HAP-1 (cell line): ENCODE results near the gene C1orf185.
"Not testable (repeated sequence)": the region's sequence is repeated elsewhere in the genome, so short reads cannot be mapped to it uniquely, and the experiment has no call there.

Experiments used
- DNase-seq, 2 experiments: peaks; one replicate each; pipeline ENCODE4 v3.0.0-alpha.2; 2016 to 2020; ENCODE audit warnings: low spot score in 2 of 2
- H3K27me3 ChIP-seq: fragments of 250-450 bp; sonication (Bioruptor Pico); 2 replicates; pipeline ENCODE4 v1.5.1; 2020; ENCODE audit warnings: low read depth, mild to moderate bottlenecking, moderate library complexity
- H3K36me3 ChIP-seq: fragments of 250-450 bp; sonication (Bioruptor Pico); replicated peaks from 2 replicates; pipeline ENCODE4 v1.5.1; 2020; ENCODE audit warnings: mild to moderate bottlenecking
- H3K4me1 ChIP-seq: fragments of 250-450 bp; sonication (Bioruptor Pico); 2 replicates; pipeline ENCODE4 v1.5.1; 2020; ENCODE audit warnings: mild to moderate bottlenecking
- H3K4me3 ChIP-seq: fragments of 250-450 bp; sonication (Bioruptor Pico); 2 replicates; pipeline ENCODE4 v1.5.1; 2020; ENCODE audit warnings: mild to moderate bottlenecking, moderate library complexity
- H3K9me3 ChIP-seq: fragments of 250-450 bp; sonication (Bioruptor Pico); 2 replicates; pipeline ENCODE4 v1.5.1; 2020; ENCODE audit warnings: mild to moderate bottlenecking, moderate library complexity
- in situ Hi-C: fragments of 300-500 bp; cut with MboI; formaldehyde crosslinking; loops from 3 replicates; pipeline ENCODE4 v1.14.3; 2020; ENCODE audit warnings: low sequenced_read_pairs, inconsistent platforms, mixed read lengths

Gene C1orf185

DNA sequence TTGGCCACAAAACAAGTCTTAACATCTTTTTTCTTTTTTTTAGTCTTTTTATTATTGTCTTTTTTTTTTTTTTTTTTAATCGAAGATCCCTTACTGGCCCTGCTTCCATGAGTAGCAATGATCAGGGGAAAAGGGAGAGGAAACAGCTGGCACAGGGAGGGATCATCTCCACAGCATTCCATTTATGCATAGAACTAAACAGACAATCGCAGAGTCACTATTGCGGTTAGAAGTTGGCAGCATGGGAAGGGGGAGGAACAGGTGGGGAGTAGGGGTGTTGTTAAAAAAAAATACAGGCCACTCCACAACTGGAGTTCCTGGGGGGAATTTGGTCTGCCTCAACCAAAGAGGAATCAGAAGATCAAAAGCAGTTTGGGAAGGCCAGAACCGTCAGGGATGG lies 55.4 kb downstream of the C1orf185 start:
- Histone ChIP-seq H3K36me3 (no peaks in the 10 kb centered on the region), H3K4me1 (no peaks in the 10 kb centered on the region), H3K27me3 (peaks cover 3% of the 10 kb centered on the region), H3K9me3 (peaks cover 3% of the 10 kb centered on the region; the same call in 1 of the 2 replicates), H3K4me3 (no peak overlapping the region)
- DNase-seq, result no peak
- in situ Hi-C loops, result loop anchor here (25.0 kb wide), 1 partner anchor 95 kb away; no protein-coding TSS in a partner anchor

- Histone ChIP-seq H3K4me3 (no peak overlapping the region), H3K27me3 (peaks cover 3% of the 10 kb centered on the region), H3K36me3 (no peaks in the 10 kb centered on the region), H3K4me1 (no peaks in the 10 kb centered on the region), H3K9me3 (peaks cover 3% of the 10 kb centered on the region; the same call in 1 of the 2 replicates)
- no peak for DNase-seq
- in situ Hi-C loops, result loop anchor here (25.0 kb wide), 1 partner anchor 96 kb away; no protein-coding TSS in a partner anchor
Measured at GRCh38 chr1:51158263-51158662, 56.2 kb downstream of the C1orf185 start.

- not testable (repeated sequence) for H3K9me3 ChIP-seq, H3K4me1 ChIP-seq, H3K4me3 ChIP-seq, H3K27me3 ChIP-seq, DNase-seq, H3K36me3 ChIP-seq
- in situ Hi-C loops, result loop anchor here (25.0 kb wide), 1 partner anchor 100 kb away; no protein-coding TSS in a partner anchor
Measured at GRCh38 chr1:51162560-51162959, 60.5 kb downstream of the C1orf185 start.

GRCh38 chr1:51165540-51165939 lies 63.5 kb downstream of the C1orf185 start:
- in situ Hi-C loops, result loop anchor here (25.0 kb wide), 1 partner anchor 103 kb away; no protein-coding TSS in a partner anchor
- Histone ChIP-seq H3K27me3 (peaks cover 3% of the 10 kb centered on the region), H3K4me1 (no peaks in the 10 kb centered on the region), H3K4me3 (no peak overlapping the region), H3K36me3 (no peaks in the 10 kb centered on the region), H3K9me3 (no peaks in the 10 kb centered on the region)
- no peak for DNase-seq

DNA sequence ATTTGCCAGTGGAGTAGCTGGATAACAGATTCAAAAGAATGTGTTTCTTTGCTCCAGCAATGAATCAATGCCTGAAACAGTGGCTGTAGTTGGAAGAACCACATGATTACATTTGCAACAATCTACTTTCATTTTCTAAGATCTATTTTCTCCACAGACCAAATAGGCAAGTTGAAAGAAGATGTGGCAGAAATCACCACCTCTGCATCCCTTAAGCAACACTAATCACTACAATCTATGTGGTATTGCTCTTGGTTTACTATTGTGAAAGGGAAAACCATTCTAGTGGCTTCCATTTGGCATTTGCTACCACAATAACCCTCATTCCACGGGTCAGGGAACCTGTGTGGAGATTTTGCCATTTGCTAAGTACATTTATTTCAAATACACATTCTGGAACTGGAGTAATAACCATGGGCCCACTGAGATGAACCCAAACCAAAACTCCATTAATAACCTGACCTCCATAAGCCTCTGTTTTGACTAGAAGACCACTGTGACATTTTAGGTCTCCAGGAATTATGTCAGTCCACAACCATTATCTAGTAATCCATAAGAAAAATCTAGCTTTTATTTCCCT lies 66.3 kb downstream of the C1orf185 start:
- no peak overlapping the region for H3K4me3 ChIP-seq
- no peaks in the 10 kb centered on the region for H3K9me3 ChIP-seq
- no peaks in the 10 kb centered on the region for H3K4me1 ChIP-seq
- no peaks in the 10 kb centered on the region for H3K36me3 ChIP-seq
- DNase-seq, result no peak
- in situ Hi-C loops, result loop anchor here (25.0 kb wide), 1 partner anchor 106 kb away; no protein-coding TSS in a partner anchor
- no peaks in the 10 kb centered on the region; the same call in 1 of the 2 replicates for H3K27me3 ChIP-seq

- Histone ChIP-seq H3K27me3 (no peaks in the 10 kb centered on the region; the same call in 1 of the 2 replicates), H3K4me1 (no peaks in the 10 kb centered on the region), H3K4me3 (no peak overlapping the region), H3K9me3 (no peaks in the 10 kb centered on the region), H3K36me3 (no peaks in the 10 kb centered on the region)
- in situ Hi-C loops, result loop anchor here (25.0 kb wide), 1 partner anchor 107 kb away; no protein-coding TSS in a partner anchor
- DNase-seq, result no peak
Measured at GRCh38 chr1:51168936-51169335, 66.9 kb downstream of the C1orf185 start.

DNA sequence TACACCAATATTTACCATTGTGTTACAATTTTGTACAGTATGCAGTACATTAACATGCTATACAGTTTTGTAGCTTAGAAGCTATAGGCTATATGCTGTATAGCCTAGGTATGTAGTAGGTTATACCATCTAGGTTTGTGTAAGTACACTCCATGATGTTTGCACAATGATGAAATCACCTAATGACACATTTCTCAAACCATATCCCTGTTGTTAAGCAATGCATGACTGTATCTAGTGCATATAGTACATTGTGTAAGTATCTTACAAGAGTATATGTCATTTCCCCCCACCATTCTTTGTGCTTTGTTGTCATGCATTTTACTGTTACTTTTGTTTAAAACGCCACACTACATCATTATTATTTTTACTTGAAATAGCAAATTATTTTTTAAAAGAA lies 68.3 kb downstream of the C1orf185 start:
- Histone ChIP-seq H3K36me3 (no peaks in the 10 kb centered on the region), H3K4me1 (no peaks in the 10 kb centered on the region), H3K9me3 (no peaks in the 10 kb centered on the region), H3K27me3 (peaks cover 3% of the 10 kb centered on the region), H3K4me3 (no peak overlapping the region)
- in situ Hi-C loops, result loop anchor here (25.0 kb wide), 1 partner anchor 108 kb away; no protein-coding TSS in a partner anchor
- no peak for DNase-seq

DNA sequence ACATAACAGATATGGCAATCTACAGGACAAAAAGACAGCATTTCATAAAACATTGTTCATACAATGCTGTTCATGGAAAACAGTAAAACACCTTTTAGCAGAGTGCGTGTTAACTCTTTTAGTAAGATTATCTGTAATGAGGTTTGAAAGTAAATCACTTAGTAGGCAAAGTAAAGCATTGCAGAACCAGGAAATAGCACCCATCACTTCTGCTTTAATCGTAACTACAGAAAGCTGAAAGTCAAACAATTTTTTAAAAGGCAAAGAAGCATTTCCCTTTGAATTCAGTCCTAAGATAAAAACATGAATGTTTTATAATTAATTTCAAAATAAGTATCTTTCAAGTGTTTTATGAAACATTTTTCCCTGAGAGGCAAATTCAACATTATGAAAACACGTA lies 70.8 kb downstream of the C1orf185 start:
- no peak overlapping the region for H3K4me3 ChIP-seq
- H3K4me1 ChIP-seq, result no peaks in the 10 kb centered on the region
- H3K27me3 ChIP-seq, result peaks cover 6% of the 10 kb centered on the region
- H3K9me3 ChIP-seq, result no peaks in the 10 kb centered on the region
- DNase-seq, result no peak
- in situ Hi-C loops, result loop anchor here (25.0 kb wide), 1 partner anchor 111 kb away; no protein-coding TSS in a partner anchor
- H3K36me3 ChIP-seq, result no peaks in the 10 kb centered on the region

DNA sequence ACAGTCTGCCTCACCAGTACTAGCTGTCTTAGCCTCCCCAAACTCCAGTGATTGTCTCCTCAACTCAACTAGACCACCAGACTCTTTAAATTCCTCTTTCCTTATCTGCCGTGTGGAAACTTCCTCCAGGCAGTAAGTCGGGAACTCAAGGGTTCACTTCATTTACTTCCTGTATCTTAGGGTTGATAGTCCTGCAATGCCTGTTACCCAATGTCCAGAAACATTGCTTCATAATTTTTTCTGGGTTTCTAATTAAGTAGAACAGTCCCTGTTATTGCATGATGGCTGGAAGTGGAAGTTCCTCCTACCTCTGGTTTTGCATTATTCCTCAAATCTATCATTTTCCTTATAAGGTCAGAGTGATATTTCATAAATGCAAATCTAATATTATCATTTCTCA lies 73.2 kb downstream of the C1orf185 start:
- Histone ChIP-seq H3K9me3 (no peaks in the 10 kb centered on the region), H3K4me1 (no peaks in the 10 kb centered on the region), H3K4me3 (no peak overlapping the region), H3K36me3 (no peaks in the 10 kb centered on the region), H3K27me3 (peaks cover 6% of the 10 kb centered on the region; the same call in 1 of the 2 replicates)
- in situ Hi-C loops, result loop anchor here (25.0 kb wide), 1 partner anchor 813 kb away; no protein-coding TSS in a partner anchor
- DNase-seq, result no peak

- H3K27me3 ChIP-seq, DNase-seq, H3K4me3 ChIP-seq, H3K36me3 ChIP-seq, H3K4me1 ChIP-seq, H3K9me3 ChIP-seq: not testable (repeated sequence)
- in situ Hi-C loops, result loop anchor here (25.0 kb wide), 1 partner anchor 816 kb away; no protein-coding TSS in a partner anchor
Measured at GRCh38 chr1:51177988-51178387, 76.0 kb downstream of the C1orf185 start.

- no peak for DNase-seq
- Histone ChIP-seq H3K36me3 (no peaks in the 10 kb centered on the region), H3K9me3 (no peaks in the 10 kb centered on the region), H3K4me3 (no peak overlapping the region), H3K27me3 (peaks cover 2% of the 10 kb centered on the region; the same call in 1 of the 2 replicates), H3K4me1 (no peaks in the 10 kb centered on the region; the same call in 1 of the 2 replicates)
- in situ Hi-C loops, result loop anchor here (25.0 kb wide), 1 partner anchor 826 kb away; no protein-coding TSS in a partner anchor
Measured at GRCh38 chr1:51188230-51188629, 86.2 kb downstream of the C1orf185 start.

- Histone ChIP-seq H3K36me3 (no peaks in the 10 kb centered on the region), H3K9me3 (no peaks in the 10 kb centered on the region), H3K27me3 (peaks cover 5% of the 10 kb centered on the region), H3K4me1 (no peaks in the 10 kb centered on the region; the same call in 1 of the 2 replicates), H3K4me3 (no peak overlapping the region)
- peak; percentile 68 to 71 for DNase-seq
- in situ Hi-C loops, result loop anchor here (10.0 to 25.0 kb wide), 4 partner anchors 105 to 827 kb away; partner anchors contain the start of gene FAF1
Measured at GRCh38 chr1:51189421-51190073, 87.5 kb downstream of the C1orf185 start.

DNA sequence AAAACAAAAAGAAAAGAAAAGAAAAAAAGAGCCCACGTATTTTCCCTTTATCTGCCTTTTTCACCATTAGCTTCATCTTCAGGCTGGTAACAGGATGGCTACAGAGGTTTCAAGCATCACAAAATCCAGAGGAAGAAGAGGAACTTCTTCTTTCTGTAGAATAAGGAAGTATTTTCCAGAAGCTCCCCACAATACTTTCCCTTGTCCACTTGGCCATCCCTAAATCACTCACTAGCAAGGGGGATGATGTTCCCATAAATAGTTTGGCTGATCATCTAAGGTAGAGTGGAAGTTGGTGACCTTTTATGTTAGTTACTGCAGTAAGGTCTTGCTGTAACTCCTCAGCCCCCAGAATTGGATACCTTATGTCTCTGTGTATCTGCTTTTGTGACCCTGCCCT lies 88.9 kb downstream of the C1orf185 start:
- no peak overlapping the region for H3K4me3 ChIP-seq
- H3K4me1 ChIP-seq, result no peaks in the 10 kb centered on the region; the same call in 1 of the 2 replicates
- H3K9me3 ChIP-seq, result no peaks in the 10 kb centered on the region
- in situ Hi-C loops, result loop anchor here (10.0 to 25.0 kb wide), 4 partner anchors 104 to 829 kb away; partner anchors contain the start of gene FAF1
- no peak for DNase-seq
- no peaks in the 10 kb centered on the region for H3K36me3 ChIP-seq
- H3K27me3 ChIP-seq, result peaks cover 5% of the 10 kb centered on the region
